ENCODE data around the gene FERMT2.
"Not testable (repeated sequence)": the region's sequence is repeated elsewhere in the genome, so short reads cannot be mapped to it uniquely, and the experiment has no call there.

GRCh38 chr14:52864893-52865292 lies 86.0 kb downstream of the FERMT2 start:
- not testable (repeated sequence) for TF ChIP-seq EZH2, CTCF (IDR thresholded peaks at IDR 0.05)

Measured in neural progenitor cell (in vitro differentiated cells).